HFFc6 (cell line): ENCODE measurements around the gene CACNA1C. TPM values are rescaled to one million over a fixed set of nuclear protein-coding genes. Genes with fewer than 3 reads are reported as not detected.

Experiments
- DNase-seq: peaks from one replicate; pipeline ENCODE4 v3.0.0-alpha.2; 2018
- H3K27ac Mint-ChIP-seq: 2 replicates; pipeline ENCODE4 v1.8.0; 2020; ENCODE audit warnings: mild to moderate bottlenecking, mixed read lengths
- H3K27me3 Mint-ChIP-seq: 2 replicates; pipeline ENCODE4 v1.8.0; 2021; ENCODE audit warnings: mild to moderate bottlenecking, moderate library complexity, mixed read lengths; ENCODE audit not compliant: insufficient read depth
- H3K36me3 Mint-ChIP-seq: 2 replicates; pipeline ENCODE4 v1.8.0; 2021; ENCODE audit warnings: low read depth, mixed read lengths
- H3K4me1 Mint-ChIP-seq: 2 replicates; pipeline ENCODE4 v1.8.0; 2020; ENCODE audit warnings: low read depth, mixed read lengths
- H3K4me3 Mint-ChIP-seq: 2 replicates; pipeline ENCODE4 v1.8.0; 2020; ENCODE audit warnings: mild to moderate bottlenecking, moderate library complexity, mixed read lengths
- H3K9me3 Mint-ChIP-seq: 2 replicates; pipeline ENCODE4 v1.8.0; 2020; ENCODE audit warnings: mild to moderate bottlenecking, mixed read lengths
- total RNA-seq, 6 experiments: library from RNA; stranded (reverse); fragmentation: NEBNext Ultra II Directional; extraction: Animal tissue kit (Norgen Biotek cat#: 25700); gene quantifications; 2 replicates in 1 of 6; 3 replicates in 5 of 6; pipeline ENCODE4 v1.2.3, GENCODE V29; 2021
- TF ChIP-seq, protein P1 (sequence below): fragments of 200-600 bp; sonication (generic); IDR thresholded peaks from 2 replicates; pipeline ENCODE4 v1.5.0; 2021; ENCODE audit warnings: antibody characterized with exemption, mild to moderate bottlenecking

The CACNA1C gene
- total RNA-seq, 6 experiments from 2014 or later: 6.7 to 11.5 (median 10.6) TPM

DNA sequence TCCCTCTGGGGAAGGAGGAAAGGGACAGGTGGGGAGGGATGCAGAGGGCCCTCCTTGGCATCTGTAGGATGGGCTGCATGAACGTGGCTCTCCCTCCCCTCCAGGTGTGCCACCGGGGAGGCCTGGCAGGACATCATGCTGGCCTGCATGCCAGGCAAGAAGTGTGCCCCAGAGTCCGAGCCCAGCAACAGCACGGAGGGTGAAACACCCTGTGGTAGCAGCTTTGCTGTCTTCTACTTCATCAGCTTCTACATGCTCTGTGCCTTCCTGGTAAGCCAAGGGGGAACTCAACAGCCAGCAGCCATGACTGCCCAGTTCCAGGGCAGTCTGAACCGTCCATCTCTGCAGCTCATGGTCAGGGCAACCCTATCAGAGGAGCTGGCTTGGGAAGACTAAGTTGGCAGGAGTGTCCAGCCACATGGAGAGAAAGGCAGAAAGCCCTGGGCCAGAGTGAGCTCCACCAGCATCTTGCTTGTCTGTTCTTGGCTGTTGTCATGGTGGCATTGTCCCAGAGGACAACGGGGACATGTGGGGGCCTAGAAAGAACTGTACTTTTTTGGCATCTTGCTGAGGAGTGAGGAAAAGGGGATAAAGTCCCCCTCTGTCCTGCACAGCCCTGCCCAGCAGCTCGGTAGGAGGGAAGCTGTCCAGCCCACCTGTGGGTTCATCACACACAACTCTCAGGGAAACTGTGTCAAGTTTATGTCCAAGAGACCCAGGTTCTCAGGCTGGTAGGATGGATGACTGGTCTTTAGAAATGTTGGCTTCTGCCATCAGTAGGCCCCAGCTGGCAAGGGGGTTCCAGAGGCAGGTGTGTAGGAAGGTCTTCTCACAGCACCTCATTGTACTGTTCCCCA, 612.2 kb downstream of the CACNA1C start:
- DNase-seq: no peak
- Mint-ChIP-seq H3K4me1 (no peaks in the 10 kb centered on the region), H3K4me3 (no peak overlapping the region), H3K36me3 (peaks cover 18% of the 10 kb centered on the region), H3K27ac (no peak overlapping the region), H3K27me3 (peaks cover 1% of the 10 kb centered on the region), H3K9me3 (no peaks in the 10 kb centered on the region)
- TF ChIP-seq, protein P1, sequence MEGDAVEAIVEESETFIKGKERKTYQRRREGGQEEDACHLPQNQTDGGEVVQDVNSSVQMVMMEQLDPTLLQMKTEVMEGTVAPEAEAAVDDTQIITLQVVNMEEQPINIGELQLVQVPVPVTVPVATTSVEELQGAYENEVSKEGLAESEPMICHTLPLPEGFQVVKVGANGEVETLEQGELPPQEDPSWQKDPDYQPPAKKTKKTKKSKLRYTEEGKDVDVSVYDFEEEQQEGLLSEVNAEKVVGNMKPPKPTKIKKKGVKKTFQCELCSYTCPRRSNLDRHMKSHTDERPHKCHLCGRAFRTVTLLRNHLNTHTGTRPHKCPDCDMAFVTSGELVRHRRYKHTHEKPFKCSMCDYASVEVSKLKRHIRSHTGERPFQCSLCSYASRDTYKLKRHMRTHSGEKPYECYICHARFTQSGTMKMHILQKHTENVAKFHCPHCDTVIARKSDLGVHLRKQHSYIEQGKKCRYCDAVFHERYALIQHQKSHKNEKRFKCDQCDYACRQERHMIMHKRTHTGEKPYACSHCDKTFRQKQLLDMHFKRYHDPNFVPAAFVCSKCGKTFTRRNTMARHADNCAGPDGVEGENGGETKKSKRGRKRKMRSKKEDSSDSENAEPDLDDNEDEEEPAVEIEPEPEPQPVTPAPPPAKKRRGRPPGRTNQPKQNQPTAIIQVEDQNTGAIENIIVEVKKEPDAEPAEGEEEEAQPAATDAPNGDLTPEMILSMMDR: no peak

DNA sequence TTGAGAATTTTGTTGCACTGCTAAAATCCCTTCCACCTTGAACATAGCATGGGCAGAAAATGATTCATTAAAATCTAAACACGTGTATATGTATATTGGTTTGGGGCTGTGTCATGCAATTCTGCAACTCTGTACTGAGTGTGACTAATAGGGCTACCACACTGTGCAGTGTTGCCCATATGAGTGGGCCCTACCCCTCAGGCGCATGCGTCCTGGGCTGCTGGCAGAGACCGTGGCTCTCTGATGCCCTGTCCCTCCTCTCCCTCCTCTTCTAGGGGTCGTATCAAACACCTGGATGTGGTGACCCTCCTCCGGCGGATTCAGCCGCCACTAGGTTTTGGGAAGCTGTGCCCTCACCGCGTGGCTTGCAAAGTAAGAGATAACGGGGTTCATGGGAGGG, 613.6 kb downstream of the CACNA1C start:
- Mint-ChIP-seq H3K4me1 (no peaks in the 10 kb centered on the region), H3K27ac (no peak overlapping the region), H3K9me3 (no peaks in the 10 kb centered on the region), H3K27me3 (peaks cover under 1% of the 10 kb centered on the region), H3K4me3 (no peak overlapping the region), H3K36me3 (peaks cover 18% of the 10 kb centered on the region)
- no peak for DNase-seq
- TF ChIP-seq, protein P1: no peak

DNA sequence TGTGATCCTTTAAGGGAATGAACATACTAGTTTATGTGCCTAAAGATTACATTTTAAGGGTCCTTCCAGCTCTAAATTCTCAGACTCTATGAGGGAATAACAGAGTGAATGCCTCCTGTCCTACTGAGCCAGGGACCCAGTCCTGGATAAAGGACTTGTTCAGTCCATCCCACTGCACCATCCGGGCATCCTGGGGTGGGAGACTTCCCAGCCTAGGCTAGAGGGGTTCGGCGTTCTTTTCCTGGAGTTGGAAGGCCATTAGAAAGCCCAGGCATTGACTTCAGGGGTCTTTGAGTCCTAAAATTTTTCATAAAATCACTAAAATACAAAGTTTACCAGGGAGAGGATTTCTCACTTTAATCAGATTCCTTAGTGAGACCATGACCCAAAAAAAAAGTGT, 614.1 kb downstream of the CACNA1C start:
- TF ChIP-seq, protein P1: no peak
- Mint-ChIP-seq H3K9me3 (no peaks in the 10 kb centered on the region), H3K27ac (no peak overlapping the region), H3K4me1 (no peaks in the 10 kb centered on the region), H3K36me3 (peaks cover 21% of the 10 kb centered on the region), H3K4me3 (no peak overlapping the region), H3K27me3 (no peaks in the 10 kb centered on the region; the same call in none of the 2 replicates)
- no peak for DNase-seq

DNA sequence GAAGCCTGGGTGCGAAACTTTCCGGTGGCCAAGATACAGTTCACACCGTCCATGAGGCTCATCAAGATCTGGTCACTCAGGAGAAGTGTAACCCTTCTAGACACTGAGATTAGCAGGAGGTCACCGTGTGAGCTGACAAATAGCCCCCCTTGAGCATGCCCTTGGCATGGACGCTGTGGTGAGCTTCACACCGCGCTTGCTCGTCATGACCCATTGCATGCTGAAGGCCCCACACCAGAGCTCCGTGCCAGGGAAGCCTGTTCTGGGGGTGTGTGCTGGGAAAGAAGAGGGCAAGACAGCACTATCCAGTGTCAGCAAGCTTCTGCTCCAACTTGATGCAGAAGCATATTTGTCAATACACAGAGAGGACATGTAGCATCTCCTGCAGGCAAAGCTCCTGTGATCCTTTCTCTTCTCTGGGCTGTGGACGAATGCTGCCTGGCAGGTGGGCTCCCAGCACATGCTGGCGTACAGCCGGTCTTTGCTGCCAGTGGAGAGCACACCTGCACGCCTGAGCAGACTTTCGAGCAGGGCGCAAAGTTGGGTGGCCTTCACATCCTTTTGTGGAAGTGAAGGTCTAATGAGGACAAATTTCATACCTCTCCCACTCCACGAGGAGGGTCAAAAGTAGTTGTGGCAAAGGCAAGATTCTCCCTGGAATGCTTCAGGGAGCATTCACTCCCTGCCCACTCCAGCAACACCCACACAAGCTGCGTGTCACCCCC, 615.1 kb downstream of the CACNA1C start:
- Mint-ChIP-seq H3K27ac (no peak overlapping the region), H3K36me3 (peaks cover 18% of the 10 kb centered on the region), H3K27me3 (no peaks in the 10 kb centered on the region; the same call in none of the 2 replicates), H3K9me3 (no peaks in the 10 kb centered on the region), H3K4me1 (no peaks in the 10 kb centered on the region), H3K4me3 (no peak overlapping the region)
- TF ChIP-seq, protein P1: no peak
- no peak for DNase-seq

DNA sequence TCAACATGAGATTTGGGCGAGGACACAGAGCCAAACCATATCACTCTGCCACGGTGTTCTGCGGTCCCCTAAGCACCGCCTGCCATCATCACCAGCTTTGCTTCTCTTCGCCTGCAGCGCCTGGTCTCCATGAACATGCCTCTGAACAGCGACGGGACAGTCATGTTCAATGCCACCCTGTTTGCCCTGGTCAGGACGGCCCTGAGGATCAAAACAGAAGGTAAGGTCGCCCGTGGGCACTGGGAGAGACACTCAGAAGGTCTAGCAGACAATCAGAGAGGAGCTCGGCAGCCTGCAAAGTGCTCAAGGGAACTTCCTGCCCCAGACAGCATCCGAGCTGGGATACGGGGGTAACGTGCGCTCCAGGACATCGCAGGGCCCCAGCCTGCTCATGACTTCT, 616.0 kb downstream of the CACNA1C start:
- no peaks in the 10 kb centered on the region; the same call in none of the 2 replicates for H3K27me3 Mint-ChIP-seq
- H3K36me3 Mint-ChIP-seq: peaks cover 12% of the 10 kb centered on the region
- no peaks in the 10 kb centered on the region for H3K4me1 Mint-ChIP-seq
- no peak overlapping the region for H3K27ac Mint-ChIP-seq
- DNase-seq: no peak
- no peak overlapping the region for H3K4me3 Mint-ChIP-seq
- TF ChIP-seq, protein P1: no peak
- H3K9me3 Mint-ChIP-seq: no peaks in the 10 kb centered on the region
